ENCODE data around the gene SLC43A3.

Gene SLC43A3

DNA sequence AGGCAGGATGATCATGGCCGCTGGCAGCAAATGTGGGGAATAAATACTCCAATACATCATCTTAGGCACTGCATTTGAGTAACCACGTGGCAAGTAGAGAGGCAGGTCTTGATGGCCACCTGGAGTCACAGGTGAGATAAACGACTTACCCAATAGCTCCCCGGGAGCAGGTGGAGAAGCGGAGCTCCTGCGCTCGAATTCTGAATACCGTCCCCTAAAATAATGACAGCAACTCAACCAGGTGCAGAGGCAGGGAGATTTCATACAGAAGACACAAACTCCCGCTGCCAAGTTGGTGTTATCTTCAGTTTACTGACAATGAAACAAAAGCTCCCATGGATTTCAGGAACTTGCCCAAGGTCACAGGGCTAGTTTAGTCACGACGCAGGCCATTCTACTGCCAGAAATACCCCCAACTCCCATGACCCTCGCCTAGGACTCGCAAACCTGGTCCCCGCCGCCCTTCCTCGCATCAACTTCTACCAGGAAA lies 437 bp downstream of the SLC43A3 start:
- DNase-seq = no peak

- peak; percentile 16 for DNase-seq
These were observed 1.1 kb downstream of the SLC43A3 start for GRCh38 chr11:57425565-57426438.

DNA sequence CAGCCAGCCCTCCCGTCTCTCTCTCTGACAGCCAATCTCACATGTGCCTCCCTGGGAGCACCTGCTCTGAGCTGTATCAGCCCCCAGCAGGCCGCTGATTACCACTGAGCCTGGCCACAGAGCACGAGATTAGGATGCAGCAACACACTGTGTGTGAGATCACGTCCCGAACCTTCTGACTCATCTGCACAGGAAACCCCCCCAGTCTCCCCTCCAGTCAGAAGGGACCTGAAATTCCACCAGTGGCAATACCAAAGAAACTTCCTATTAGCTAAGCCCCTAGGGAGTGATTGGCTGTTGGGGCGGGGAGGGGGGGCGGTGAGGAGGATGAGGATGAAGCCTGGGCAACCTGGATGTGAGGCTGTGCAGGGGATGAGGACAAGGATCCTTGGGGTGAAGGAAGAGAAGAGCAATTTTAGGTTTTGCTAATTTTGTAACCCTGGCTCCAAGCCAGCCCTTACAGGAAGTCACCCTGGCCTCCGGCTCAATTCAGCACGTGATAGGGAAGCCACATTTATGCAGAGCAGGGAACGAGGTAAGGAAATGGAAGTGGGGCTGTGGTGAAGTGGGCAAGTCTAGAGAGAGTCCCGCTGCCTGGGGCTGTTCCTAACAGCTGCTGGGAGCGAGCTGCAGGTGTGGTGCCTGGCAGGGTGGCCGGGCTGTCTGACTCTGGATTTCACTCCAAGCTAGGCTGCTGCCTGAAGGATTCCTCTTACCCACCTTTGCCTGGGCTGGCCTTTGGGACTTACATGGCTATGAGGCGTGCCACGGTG lies 1.9 kb downstream of the SLC43A3 start:
- DNase-seq = no peak

- DNase-seq = no peak
These were observed 2.7 kb downstream of the SLC43A3 start for GRCh38 chr11:57424137-57424791.

GRCh38 chr11:57422669-57423068 lies 4.3 kb downstream of the SLC43A3 start:
- DNase-seq = no peak

DNA sequence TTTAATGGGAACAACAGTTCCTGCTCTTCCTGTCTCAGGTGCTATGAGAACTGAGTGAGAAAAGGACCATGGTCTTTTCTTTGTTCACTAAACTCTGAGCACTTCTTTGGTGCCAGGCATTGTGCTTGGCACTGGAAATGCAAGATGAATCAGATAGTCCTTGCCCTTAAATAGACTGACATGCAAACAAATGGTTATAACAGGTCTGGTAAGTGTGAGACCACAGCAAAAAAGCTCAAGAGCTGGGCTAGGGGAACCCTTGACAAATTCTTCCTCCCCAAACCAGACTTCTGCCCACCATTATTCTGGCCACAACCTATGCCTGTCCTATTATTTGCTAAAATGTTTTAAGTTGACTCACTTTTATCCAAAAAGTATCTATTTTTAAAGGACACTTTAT lies 5.1 kb downstream of the SLC43A3 start:
- DNase-seq = no peak

GRCh38 chr11:57421066-57421465 lies 5.9 kb downstream of the SLC43A3 start:
- no peak for DNase-seq

- no peak for DNase-seq
These were observed 7.8 kb downstream of the SLC43A3 start for GRCh38 chr11:57419146-57419545.

GRCh38 chr11:57418131-57418530 lies 8.8 kb downstream of the SLC43A3 start:
- no peak for DNase-seq

- DNase-seq = no peak
These were observed 9.9 kb downstream of the SLC43A3 start for GRCh38 chr11:57417056-57417455.

DNA sequence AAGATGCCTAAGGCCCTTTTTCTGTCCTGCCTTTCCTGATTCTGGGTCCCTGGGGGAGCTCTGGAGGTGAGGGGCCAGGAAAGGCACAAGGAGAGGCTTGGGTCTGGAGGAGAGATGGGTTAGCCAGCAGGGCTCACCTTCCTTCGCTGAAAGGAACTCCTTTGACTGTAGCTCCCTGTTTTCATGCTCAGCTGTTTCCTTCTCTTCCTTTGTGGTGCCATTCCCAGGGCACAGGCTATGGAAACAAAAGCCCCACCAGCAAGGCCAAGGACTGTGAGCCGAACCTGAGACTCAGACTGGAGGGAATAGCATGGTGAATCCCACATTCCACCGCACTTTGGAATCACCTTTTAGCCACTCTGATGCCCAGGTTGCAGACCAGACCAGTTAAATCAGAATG lies 10.5 kb downstream of the SLC43A3 start:
- no peak for DNase-seq

DNA sequence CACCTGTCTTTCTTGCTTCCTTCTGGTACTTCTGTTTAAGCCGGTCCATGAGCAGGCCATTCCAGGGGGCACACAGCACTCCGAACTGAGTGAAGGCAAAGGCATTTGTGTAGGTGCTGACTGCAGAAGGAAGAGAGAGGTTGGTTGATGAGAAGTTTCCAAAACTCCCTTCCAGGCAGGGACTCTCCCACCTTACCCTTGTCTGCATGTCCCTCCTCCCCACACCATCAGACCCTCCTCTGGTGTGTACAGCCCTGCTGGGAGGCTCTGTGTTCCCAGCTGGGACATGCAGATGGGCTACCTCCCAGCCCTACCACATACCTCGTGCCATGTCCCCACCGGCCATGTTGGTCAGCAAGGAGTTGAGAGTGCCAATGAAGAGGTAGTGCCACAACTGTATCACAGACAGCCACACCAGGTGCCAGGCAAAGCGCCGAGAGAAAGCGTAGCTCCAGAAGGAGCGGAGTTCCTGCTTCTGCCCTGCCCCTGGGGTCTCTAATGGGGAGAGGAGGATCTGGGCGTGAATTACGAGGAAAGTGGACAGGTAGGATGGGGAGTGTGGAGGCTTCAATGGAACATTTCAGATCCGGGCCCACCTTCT lies 12.2 kb downstream of the SLC43A3 start:
- no peak for DNase-seq

GRCh38 chr11:57413681-57414080 lies 13.2 kb downstream of the SLC43A3 start:
- no peak for DNase-seq

DNA sequence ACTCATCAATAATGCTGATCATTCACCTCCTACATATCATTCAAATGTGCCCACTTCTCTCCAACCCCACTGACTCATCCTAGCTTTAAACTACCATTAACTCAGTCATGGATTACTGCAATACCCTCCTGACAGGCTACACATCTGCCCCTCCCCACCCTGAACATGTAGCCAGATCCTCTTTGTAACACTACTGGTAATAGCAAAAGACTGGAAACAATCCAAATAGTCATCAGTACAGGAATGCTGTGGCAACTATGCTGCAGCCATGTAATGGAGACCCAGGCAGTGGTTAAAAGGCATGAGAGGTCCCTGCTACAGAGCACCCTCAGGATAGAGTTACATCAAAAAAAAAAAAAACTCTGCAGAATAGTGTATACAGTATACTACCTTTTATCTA lies 16.6 kb downstream of the SLC43A3 start:
- no peak for DNase-seq

DNA sequence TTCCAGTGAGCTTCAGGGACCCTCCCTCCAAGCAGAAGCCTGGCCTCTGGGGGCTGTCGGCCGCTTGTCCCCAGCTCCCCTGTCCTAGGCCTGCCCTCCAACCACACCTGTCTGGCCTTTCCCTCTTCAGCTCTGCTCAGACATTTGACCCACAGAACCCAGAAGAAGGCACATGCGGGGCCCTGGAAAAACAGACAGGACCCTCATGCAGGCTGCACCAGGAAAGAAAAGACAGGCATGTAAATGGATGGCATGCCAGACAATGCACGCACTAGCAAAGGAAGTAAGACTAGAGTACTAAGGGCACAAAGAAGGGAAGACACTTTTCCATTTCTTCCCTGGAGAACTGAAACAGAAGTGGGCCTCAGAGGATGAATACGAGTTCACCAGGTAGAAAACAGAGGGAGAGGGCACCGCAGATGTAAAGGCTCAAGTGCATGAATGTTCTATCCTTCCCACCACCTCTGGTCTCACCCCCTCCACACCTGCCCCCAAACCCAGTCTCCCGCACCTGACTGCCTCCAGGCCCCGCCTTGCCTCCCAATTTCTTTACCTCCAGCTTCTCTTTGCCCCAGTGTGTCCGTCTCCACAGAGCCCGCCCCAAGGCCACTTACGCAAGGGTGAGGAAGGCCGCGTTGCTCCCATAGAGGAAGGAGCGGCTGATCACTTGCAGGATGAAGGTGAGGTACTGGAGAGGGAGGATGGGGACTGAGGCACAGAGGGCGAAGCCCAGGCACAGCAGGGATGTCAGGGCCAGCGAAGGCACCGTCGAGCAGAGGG lies 17.4 kb downstream of the SLC43A3 start:
- no peak for DNase-seq

GRCh38 chr11:57408771-57409170 lies 18.1 kb downstream of the SLC43A3 start:
- DNase-seq = no peak

DNA sequence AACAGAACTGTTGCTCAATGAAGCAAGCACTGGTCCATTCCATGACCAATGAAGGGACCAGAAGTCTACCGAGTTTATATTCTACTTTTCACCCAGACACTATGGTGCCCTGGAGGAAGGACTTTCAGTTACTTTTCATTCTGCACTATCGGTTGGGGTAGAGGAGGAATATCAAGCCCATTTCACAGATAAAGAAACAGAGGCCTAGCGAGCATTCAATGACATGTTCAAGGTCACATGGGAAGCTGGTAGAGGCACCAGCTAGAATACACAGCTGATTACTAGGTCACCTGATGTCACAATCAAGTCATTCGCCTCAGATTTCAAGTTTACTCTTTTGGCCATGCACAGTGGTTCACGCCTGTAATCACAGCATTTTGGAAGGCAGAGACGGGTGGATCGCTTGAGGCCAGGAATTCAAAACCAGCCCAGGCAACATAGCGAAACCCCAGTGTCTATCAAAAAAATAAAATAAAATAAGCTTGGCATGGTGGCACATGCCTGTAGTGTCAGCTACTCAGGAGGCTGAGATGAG lies 18.9 kb downstream of the SLC43A3 start:
- DNase-seq = no peak

DNA sequence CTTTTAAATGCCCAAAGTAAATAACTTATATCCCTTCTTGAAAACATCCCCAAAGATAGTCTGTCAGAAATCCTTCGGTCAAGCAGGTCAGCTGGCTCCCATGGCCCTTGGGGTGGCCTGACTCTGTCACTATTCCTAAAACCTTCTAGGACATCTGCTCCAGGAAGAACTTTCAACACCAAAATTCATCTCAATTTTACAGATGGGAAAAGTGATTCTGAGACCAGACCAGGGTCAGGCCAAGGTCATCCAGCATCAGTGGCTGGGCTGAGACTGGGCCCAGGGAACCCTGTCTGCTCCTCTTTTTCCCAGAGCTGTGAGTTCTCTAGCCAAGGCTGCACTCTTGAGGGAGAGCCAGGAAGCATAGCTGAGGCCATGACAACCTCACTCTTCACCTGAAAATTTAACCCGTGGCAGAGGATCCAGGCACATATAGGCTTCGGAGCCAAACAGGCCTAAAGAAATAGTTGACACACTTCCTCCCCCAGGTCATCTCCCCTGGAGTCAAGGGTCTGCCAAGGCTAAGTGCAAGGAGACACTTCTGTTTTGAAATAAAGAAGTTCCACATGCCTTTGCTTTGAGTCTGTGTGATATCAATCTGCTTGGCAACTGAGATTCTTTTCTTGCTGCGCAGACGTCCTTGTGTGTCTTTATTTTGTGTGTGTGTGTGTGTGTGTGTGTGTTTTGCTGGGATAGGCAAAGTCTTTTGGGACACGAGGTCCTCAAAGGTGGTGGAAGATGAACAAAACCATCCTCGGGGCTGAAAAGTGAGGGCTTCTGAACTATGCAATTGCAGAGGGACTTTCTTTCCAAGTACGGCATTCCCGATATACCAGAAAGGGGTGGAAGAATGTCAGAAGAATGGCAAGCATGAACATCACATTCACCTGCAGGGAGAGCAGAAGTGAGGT lies 19.7 kb downstream of the SLC43A3 start:
- no peak for DNase-seq

DNA sequence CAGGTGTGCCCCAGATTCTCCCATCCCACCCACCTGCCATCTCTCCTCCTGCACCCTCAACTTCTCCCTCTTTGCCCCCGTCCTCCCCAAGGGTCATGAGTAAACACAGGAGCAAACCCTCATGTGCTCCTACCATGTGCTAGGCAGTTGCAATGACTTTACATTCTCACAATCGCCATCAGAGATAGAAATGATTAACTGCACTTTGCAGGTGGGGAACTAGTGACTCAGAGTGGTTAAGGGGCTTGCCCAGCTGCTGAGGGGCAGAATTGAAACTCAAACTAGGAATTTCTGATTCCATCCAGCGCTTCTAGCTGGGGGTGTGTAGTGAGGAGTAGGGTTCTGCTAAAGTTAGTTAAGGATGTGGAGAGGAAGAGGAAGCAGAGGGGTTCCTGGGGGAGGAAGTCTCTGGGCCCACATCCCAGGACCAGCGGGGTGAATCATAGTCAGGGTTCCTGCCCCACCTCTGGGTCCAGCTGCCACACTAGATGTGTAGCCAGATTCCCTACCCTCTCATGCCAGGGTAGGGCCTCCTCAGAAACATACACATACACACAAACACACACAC lies 20.5 kb downstream of the SLC43A3 start:
- DNase-seq = no peak

DNA sequence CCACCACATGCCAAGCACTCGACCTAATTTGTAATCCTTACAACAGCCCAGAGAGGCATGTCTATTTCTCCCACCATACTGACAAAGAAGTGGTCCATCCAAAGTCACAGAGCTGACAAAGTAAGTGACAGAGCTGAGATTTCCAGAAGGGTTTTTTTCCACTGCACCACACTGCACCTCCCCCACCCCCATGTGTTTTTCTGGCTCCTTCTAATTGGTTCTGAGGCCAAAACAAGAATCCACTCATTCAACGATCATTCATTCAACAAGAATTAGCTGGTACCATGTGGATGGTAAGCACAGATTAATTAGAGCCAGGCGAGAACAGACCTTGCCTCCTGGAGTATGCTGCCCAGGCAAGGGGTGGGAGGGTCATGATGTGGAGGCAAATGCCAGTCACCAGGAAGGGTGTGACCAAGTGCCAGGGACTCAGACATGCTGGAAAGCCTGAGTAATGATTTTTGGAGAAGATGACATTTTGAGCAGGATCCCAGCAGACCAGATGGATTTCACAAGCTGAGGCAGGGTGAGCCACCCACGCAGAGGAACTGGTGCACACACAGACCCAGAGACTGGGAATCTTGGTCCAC lies 21.6 kb downstream of the SLC43A3 start:
- no peak for DNase-seq
